Measurements from ENCODE around the gene PKP1. TPM values are rescaled to one million over a fixed set of nuclear protein-coding genes. Genes with fewer than 3 reads are reported as not detected.

The PKP1 gene
- total RNA-seq, 1 donor from 2014 or later: 0.02 TPM

DNA sequence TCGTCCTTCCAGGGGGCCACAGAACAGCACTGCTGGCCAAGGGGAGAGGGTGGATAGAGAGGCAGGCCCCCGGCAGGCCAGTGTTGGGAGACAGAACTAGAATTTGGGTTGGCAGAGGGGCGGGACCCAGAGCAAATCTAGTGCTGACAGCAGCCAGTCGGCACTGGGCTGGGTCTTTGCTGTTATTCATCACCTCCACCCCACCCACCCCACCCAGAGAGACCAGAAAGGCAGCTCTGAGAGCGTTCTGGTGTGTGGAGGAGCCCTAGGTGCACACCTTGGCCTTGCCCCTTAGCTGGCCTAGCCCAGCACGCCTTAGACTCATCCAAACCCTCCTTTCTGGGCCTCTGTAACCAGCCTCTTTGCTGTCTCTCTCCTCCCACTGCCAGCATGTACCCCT lies 6.4 kb upstream of the PKP1 start:
- no peak for DNase-seq (ENCODE audit: low spot score)
- H3K9ac ChIP-seq: no peak overlapping the region
- no peaks in the 10 kb centered on the region for H3K4me1 ChIP-seq
- Mint-ChIP-seq H3K27me3 (ENCODE audit: insufficient read depth, low read depth) (peaks cover 8% of the 10 kb centered on the region), H3K36me3 (no peaks in the 10 kb centered on the region), H3K27ac (peak overlapping the region; percentile 63), H3K4me1 (peaks cover 15% of the 10 kb centered on the region), H3K9me3 (no peaks in the 10 kb centered on the region), H3K4me3 (no peak overlapping the region)
- H3K4me3 ChIP-seq: no peak overlapping the region
- H2AFZ ChIP-seq (replicated peaks): no peak overlapping the region
- no peaks in the 10 kb centered on the region for H3K79me2 ChIP-seq (ENCODE audit: low read depth)
- peaks cover 5% of the 10 kb centered on the region for H3K27me3 ChIP-seq
- H3K4me2 ChIP-seq: no peak overlapping the region
- no peak overlapping the region for H3K27ac ChIP-seq
- H3K36me3 ChIP-seq: no peaks in the 10 kb centered on the region
- no peaks in the 10 kb centered on the region for H4K20me1 ChIP-seq (ENCODE audit: low read depth)
- H3K9me3 ChIP-seq (ENCODE audit: low read depth): no peaks in the 10 kb centered on the region
- no peaks in the 10 kb centered on the region for H3F3A ChIP-seq (ENCODE audit: low read depth)
- TF ChIP-seq EZH2 (IDR thresholded peaks at IDR 0.05): no peak
- no peak for TF ChIP-seq CTCF (IDR thresholded peaks at IDR 0.05)
- no peak for TF ChIP-seq EZH2phosphoT487 (IDR thresholded peaks at IDR 0.05)

DNA sequence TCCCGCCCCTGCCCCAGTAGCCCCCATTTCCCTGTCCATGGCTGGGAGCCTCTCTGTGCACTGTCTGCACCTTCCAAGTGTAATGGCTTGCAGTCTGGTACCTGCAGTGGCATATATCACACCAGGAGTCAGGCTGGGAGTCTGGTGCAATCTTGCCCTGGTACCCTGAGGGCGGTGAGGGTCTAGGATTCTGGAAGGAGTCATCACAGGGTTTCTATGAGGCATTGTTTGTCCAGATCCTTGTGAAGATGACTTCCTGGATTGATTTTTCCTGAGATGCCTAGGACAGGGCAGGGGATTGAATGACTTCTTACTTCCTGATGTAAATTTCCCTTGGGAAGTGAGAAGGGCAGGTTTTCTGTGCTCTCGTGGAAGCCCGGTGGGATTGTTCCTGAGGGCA lies 5.9 kb upstream of the PKP1 start:
- no peaks in the 10 kb centered on the region for H3K9me3 Mint-ChIP-seq
- no peak overlapping the region for H3K4me3 Mint-ChIP-seq
- no peak overlapping the region for H2AFZ ChIP-seq (replicated peaks)
- H3K36me3 ChIP-seq: no peaks in the 10 kb centered on the region
- no peak for DNase-seq (ENCODE audit: low spot score)
- no peaks in the 10 kb centered on the region for H3K79me2 ChIP-seq (ENCODE audit: low read depth)
- TF ChIP-seq CTCF (IDR thresholded peaks at IDR 0.05) (no peak), EZH2 (IDR thresholded peaks at IDR 0.05) (no peak), EZH2phosphoT487 (IDR thresholded peaks at IDR 0.05) (no peak)
- no peaks in the 10 kb centered on the region for H3F3A ChIP-seq (ENCODE audit: low read depth)
- H3K9ac ChIP-seq: no peak overlapping the region
- no peak overlapping the region for H3K4me2 ChIP-seq
- H4K20me1 ChIP-seq (ENCODE audit: low read depth): no peaks in the 10 kb centered on the region
- no peak overlapping the region for H3K4me3 ChIP-seq
- peaks cover 8% of the 10 kb centered on the region for H3K27me3 Mint-ChIP-seq (ENCODE audit: insufficient read depth, low read depth)
- H3K4me1 ChIP-seq: no peaks in the 10 kb centered on the region
- H3K27me3 ChIP-seq: peaks cover 11% of the 10 kb centered on the region
- no peaks in the 10 kb centered on the region for H3K9me3 ChIP-seq (ENCODE audit: low read depth)
- peak overlapping the region; percentile 54 for H3K27ac Mint-ChIP-seq
- no peaks in the 10 kb centered on the region for H3K36me3 Mint-ChIP-seq
- H3K4me1 Mint-ChIP-seq: peaks cover 15% of the 10 kb centered on the region
- no peak overlapping the region for H3K27ac ChIP-seq

GRCh38 chr1:201279313-201279712 lies 4.0 kb upstream of the PKP1 start:
- peaks cover 29% of the 10 kb centered on the region for H3K27me3 ChIP-seq
- no peak overlapping the region for H3K9ac ChIP-seq
- H3K4me1 ChIP-seq: peaks cover 4% of the 10 kb centered on the region
- TF ChIP-seq EZH2phosphoT487 (IDR thresholded peaks at IDR 0.05) (no peak), CTCF (IDR thresholded peaks at IDR 0.05) (no peak), EZH2 (IDR thresholded peaks at IDR 0.05) (no peak)
- H3K36me3 ChIP-seq: no peaks in the 10 kb centered on the region
- H3K36me3 Mint-ChIP-seq: no peaks in the 10 kb centered on the region
- no peaks in the 10 kb centered on the region for H3K9me3 Mint-ChIP-seq
- no peak overlapping the region for H3K27ac Mint-ChIP-seq
- no peaks in the 10 kb centered on the region for H4K20me1 ChIP-seq (ENCODE audit: low read depth)
- no peaks in the 10 kb centered on the region for H3F3A ChIP-seq (ENCODE audit: low read depth)
- peaks cover 14% of the 10 kb centered on the region for H3K4me1 Mint-ChIP-seq
- H3K4me2 ChIP-seq: no peak overlapping the region
- DNase-seq (ENCODE audit: low spot score): no peak
- H3K27me3 Mint-ChIP-seq (ENCODE audit: insufficient read depth, low read depth): peaks cover 6% of the 10 kb centered on the region
- H3K27ac ChIP-seq: no peak overlapping the region
- no peaks in the 10 kb centered on the region for H3K9me3 ChIP-seq (ENCODE audit: low read depth)
- no peak overlapping the region for H3K4me3 ChIP-seq
- H3K79me2 ChIP-seq (ENCODE audit: low read depth): no peaks in the 10 kb centered on the region
- no peak overlapping the region for H2AFZ ChIP-seq (replicated peaks)
- H3K4me3 Mint-ChIP-seq: no peak overlapping the region
